ENCODE results near the gene FIGNL1.

GRCh38 chr7:50396856-50397255 lies 53.3 kb downstream of the FIGNL1 start:
- TF ChIP-seq CTCF (IDR thresholded peaks at IDR 0.05; ENCODE audit: low read depth, low read length): no peak
- TF ChIP-seq EZH2phosphoT487 (IDR thresholded peaks at IDR 0.05; ENCODE audit: low read depth): no peak
